Measurements from ENCODE around the gene SLC12A8.
A peak's percentile ranks its signal among the peaks of the same experiment; 100 is the strongest.

SLC12A8 gene

GRCh38 chr3:125148836-125149235, 63.7 kb downstream of the SLC12A8 start:
- Histone ChIP-seq H4K20me1 (no peaks in the 10 kb centered on the region), H3K27ac (peak overlapping the region in 10 of 11 experiments; percentile 1 to 66 (median 33); a peak in 12 of 22 replicates), H3K4me2 (peak overlapping the region; percentile 78 to 95 (median 82))

GRCh38 chr3:125148016-125148812, 64.3 kb downstream of the SLC12A8 start:
- Histone ChIP-seq H4K20me1 (no peaks in the 10 kb centered on the region; a peak in 1 of 22 replicates), H3K9ac (peak overlapping the region in 3 of 11 experiments; percentile 11 to 74 (median 63); a peak in 4 of 22 replicates), H3K4me3 (no peak overlapping the region; a peak in 1 of 20 replicates), H3K4me1 (peaks cover 57 to 87% (median 72%) of the 10 kb centered on the region in 10 experiments), H3K9me3 (replicated peaks in 1 of 11) (peaks cover 0 to 11% (median 0%) of the 10 kb centered on the region in 11 experiments; a peak in 7 of 22 replicates), H3K36me3 (no peaks in the 10 kb centered on the region), H3K27ac (peak overlapping the region in 9 of 11 experiments; percentile 26 to 86 (median 46); a peak in 11 of 22 replicates), H3K4me2 (peak overlapping the region; percentile 78 to 95 (median 82)), H3K27me3 (peaks cover 0 to 10% (median 5%) of the 10 kb centered on the region in 11 experiments; a peak in 10 of 22 replicates)
- peak in 4 of 11 experiments; percentile 17 to 65 (median 36); a peak in 5 of 22 replicates for TF ChIP-seq Cebpa-rat (IDR thresholded peaks at IDR 0.05)

More at GRCh38 chr3:125148836-125149235, 63.7 kb downstream of the SLC12A8 start:
- H3K27me3 ChIP-seq = peaks cover 0 to 4% (median 0%) of the 10 kb centered on the region in 11 experiments; a peak in 3 of 22 replicates
- no peak overlapping the region for H3K4me3 ChIP-seq
- H3K36me3 ChIP-seq = no peaks in the 10 kb centered on the region
- peaks cover 0 to 11% (median 0%) of the 10 kb centered on the region in 11 experiments; a peak in 7 of 22 replicates for H3K9me3 ChIP-seq (replicated peaks in 1 of 11)
- no peak for TF ChIP-seq Cebpa-rat (IDR thresholded peaks at IDR 0.05)
- H3K4me1 ChIP-seq = peaks cover 54 to 85% (median 71%) of the 10 kb centered on the region in 10 experiments
- H3K9ac ChIP-seq = peak overlapping the region in 5 of 11 experiments; percentile 10 to 47 (median 24); a peak in 5 of 22 replicates

GRCh38 chr3:125147491-125147820, 65.1 kb downstream of the SLC12A8 start:
- H3K9me3 ChIP-seq (replicated peaks in 1 of 11) = peaks cover 0 to 11% (median 0%) of the 10 kb centered on the region in 11 experiments; a peak in 7 of 22 replicates
- no peaks in the 10 kb centered on the region for H3K36me3 ChIP-seq
- peaks cover 0 to 17% (median 7%) of the 10 kb centered on the region in 11 experiments; a peak in 10 of 22 replicates for H3K27me3 ChIP-seq
- H3K4me3 ChIP-seq = 0 out of 20 replicates have a peak overlapping the region, but pooled peaks of 2 of the 10 experiments have one; percentile 0 to 15
- H3K4me1 ChIP-seq = peaks cover 64 to 95% (median 73%) of the 10 kb centered on the region in 10 experiments
- H3K27ac ChIP-seq = peak overlapping the region in 9 of 11 experiments; percentile 0 to 86 (median 23); a peak in 11 of 22 replicates
- H3K4me2 ChIP-seq = peak overlapping the region; percentile 78 to 95 (median 82)
- H4K20me1 ChIP-seq = peaks cover 0 to 3% (median 0%) of the 10 kb centered on the region in 11 experiments; a peak in 2 of 22 replicates
- no peak for TF ChIP-seq Cebpa-rat (IDR thresholded peaks at IDR 0.05)
- peak overlapping the region in 5 of 11 experiments; percentile 6 to 74 (median 18); a peak in 3 of 22 replicates for H3K9ac ChIP-seq

GRCh38 chr3:125146626-125147490, 65.7 kb downstream of the SLC12A8 start:
- Histone ChIP-seq H3K4me2 (peak overlapping the region; percentile 78 to 95 (median 82)), H3K4me1 (peaks cover 70 to 99% (median 78%) of the 10 kb centered on the region in 10 experiments), H3K9me3 (replicated peaks in 1 of 11) (peaks cover 0 to 11% (median 0%) of the 10 kb centered on the region in 11 experiments; a peak in 7 of 22 replicates), H3K9ac (peak overlapping the region in 6 of 11 experiments; percentile 5 to 74 (median 16); a peak in 6 of 22 replicates), H3K36me3 (no peaks in the 10 kb centered on the region), H3K27ac (peak overlapping the region in 9 of 11 experiments; percentile 0 to 86 (median 23); a peak in 12 of 22 replicates), H3K4me3 (0 out of 20 replicates have a peak overlapping the region, but pooled peaks of 2 of the 10 experiments have one; percentile 0 to 15), H4K20me1 (peaks cover 0 to 9% (median 0%) of the 10 kb centered on the region in 11 experiments; a peak in 2 of 22 replicates), H3K27me3 (peaks cover 0 to 22% (median 7%) of the 10 kb centered on the region in 11 experiments; a peak in 10 of 22 replicates)
- no peak for TF ChIP-seq Cebpa-rat (IDR thresholded peaks at IDR 0.05)

GRCh38 chr3:125145751-125146475, 66.6 kb downstream of the SLC12A8 start:
- Histone ChIP-seq H3K9ac (peak overlapping the region in 3 of 11 experiments; percentile 6 to 74 (median 63); a peak in 5 of 22 replicates), H3K9me3 (replicated peaks in 1 of 11) (peaks cover 0 to 11% (median 3%) of the 10 kb centered on the region in 11 experiments; a peak in 9 of 22 replicates), H3K36me3 (no peaks in the 10 kb centered on the region), H3K27ac (peak overlapping the region in 3 of 11 experiments; percentile 60 to 86 (median 83); a peak in 6 of 22 replicates), H3K4me3 (no peak overlapping the region), H3K4me1 (peaks cover 78 to 100% (median 81%) of the 10 kb centered on the region in 10 experiments), H3K27me3 (peaks cover 0 to 22% (median 7%) of the 10 kb centered on the region in 11 experiments; a peak in 10 of 22 replicates), H4K20me1 (peaks cover 0 to 10% (median 0%) of the 10 kb centered on the region in 11 experiments; a peak in 2 of 22 replicates), H3K4me2 (peak overlapping the region in 7 of 11 experiments; percentile 79 to 89 (median 85); a peak in 12 of 22 replicates)
- TF ChIP-seq Cebpa-rat (IDR thresholded peaks at IDR 0.05) = peak in 1 of 11 experiments; percentile 83; a peak in 1 of 22 replicates

- Histone ChIP-seq H4K20me1 (peaks cover 0 to 10% (median 0%) of the 10 kb centered on the region in 11 experiments; a peak in 2 of 22 replicates), H3K9me3 (replicated peaks in 1 of 11) (peaks cover 0 to 11% (median 4%) of the 10 kb centered on the region in 11 experiments; a peak in 9 of 22 replicates), H3K27me3 (peaks cover 0 to 22% (median 7%) of the 10 kb centered on the region in 11 experiments; a peak in 10 of 22 replicates), H3K4me1 (peaks cover 84 to 99% (median 89%) of the 10 kb centered on the region in 10 experiments), H3K36me3 (no peaks in the 10 kb centered on the region), H3K4me3 (no peak overlapping the region), H3K4me2 (peak overlapping the region; percentile 80 to 98 (median 93)), H3K27ac (peak overlapping the region in 2 of 11 experiments; percentile 83 to 86; a peak in 3 of 22 replicates), H3K9ac (peak overlapping the region in 2 of 11 experiments; percentile 15 to 24; a peak in 1 of 22 replicates)
- TF ChIP-seq Cebpa-rat (IDR thresholded peaks at IDR 0.05) = no peak
Observed at GRCh38 chr3:125144653-125145314, 67.8 kb downstream of the SLC12A8 start.

All from BLaER1 treated with 17β-estradiol and CSF1 and Interleukin-3, amounts not matched to agents 10 nM and 100 nM (cell line).